SK-N-SH (cell line): ENCODE data around the gene MRPS24. TPM values are rescaled to one million over a fixed set of nuclear protein-coding genes. Genes with fewer than 3 reads are reported as not detected.
A peak's percentile ranks its signal among the peaks of the same experiment; 100 is the strongest.

Experiments used
- CTCF ChIA-PET: fragments of 300-600, 350-600 bp; formaldehyde crosslinking; extraction: SDS; loops from one replicate; lab custom pipeline; 2021; lab: Yijun Ruan, JAX
- POLR2A ChIA-PET: fragments of 350-600 bp; sonication (Branson Sonifier 250); formaldehyde crosslinking; extraction: SDS; loops from one replicate; lab custom pipeline; 2020; ENCODE audit warnings: antibody characterized with exemption, inconsistent platforms; lab: Yijun Ruan, JAX
- DNase-seq: peaks from one replicate; pipeline ENCODE4 v3.0.0; 2012
- H2AFZ ChIP-seq: fragments of 200-600 bp; sonication (generic); 2 replicates; pipeline ENCODE4 v1.8.1; 2016; ENCODE audit warnings: antibody characterized with exemption, mild to moderate bottlenecking, low read depth
- H3F3A ChIP-seq: fragments of 200-600 bp; sonication (generic); replicated peaks from 2 replicates; pipeline ENCODE3; 2016; ENCODE audit warnings: antibody characterized with exemption, mild to moderate bottlenecking; ENCODE audit not compliant: insufficient read depth
- H3K27ac ChIP-seq, 2 experiments: fragments of 200-500 bp in 1 of 2; fragments of 200-600 bp in 1 of 2; sonication (Bioruptor generic) in 1 of 2; sonication (generic), shearing (Covaris generic) in 1 of 2; 2 replicates each; pipeline versions ENCODE4 v1.5.1 to v1.6.1; 2014 to 2016; ENCODE audit warnings: low read depth in 2 of 2, inconsistent platforms in 1 of 2, low read length in 1 of 2, mild to moderate bottlenecking in 1 of 2, mixed read lengths in 1 of 2
- H3K27me3 ChIP-seq: fragments of 200-600 bp; sonication (generic), shearing (Covaris generic); 2 replicates; pipeline ENCODE4 v1.6.1; 2016; ENCODE audit warnings: mixed run types; ENCODE audit not compliant: insufficient read depth
- H3K36me3 ChIP-seq, 2 experiments: fragments of 200-500 bp in 1 of 2; fragments of 200-600 bp in 1 of 2; sonication (Bioruptor generic) in 1 of 2; sonication (generic) in 1 of 2; replicated peaks in 1 of 2; 2 replicates each; pipeline versions ENCODE3 to v1.5.1; 2014 to 2016; ENCODE audit warnings: low read length in 1 of 2, mild to moderate bottlenecking in 1 of 2; ENCODE audit not compliant: insufficient read depth in 2 of 2, control insufficient read depth in 1 of 2
- H3K4me1 ChIP-seq, 2 experiments: fragments of 200-500 bp in 1 of 2; fragments of 200-600 bp in 1 of 2; sonication (Bioruptor generic) in 1 of 2; sonication (generic), shearing (Covaris generic) in 1 of 2; 2 replicates each; pipeline versions ENCODE4 v1.5.1 to v1.6.1; 2014 to 2016; ENCODE audit warnings: low read depth in 1 of 2, low read length in 1 of 2, mixed run types in 1 of 2; ENCODE audit not compliant: insufficient read depth in 2 of 2, control insufficient read depth in 1 of 2
- H3K4me2 ChIP-seq: fragments of 200-600 bp; sonication (generic), shearing (Covaris generic); 2 replicates; pipeline ENCODE4 v1.6.1; 2017; ENCODE audit warnings: mixed run types
- H3K4me3 ChIP-seq, 2 experiments: fragments of 200-500 bp in 1 of 2; fragments of 200-600 bp in 1 of 2; sonication (Bioruptor generic) in 1 of 2; sonication (generic), shearing (Covaris generic) in 1 of 2; 2 replicates each; pipeline versions ENCODE4 v1.5.1 to v1.8.1; 2014 to 2016; ENCODE audit warnings: low read depth in 2 of 2, inconsistent platforms in 1 of 2, low read length in 1 of 2, mild to moderate bottlenecking in 1 of 2, mixed read lengths in 1 of 2, moderate library complexity in 1 of 2
- H3K79me2 ChIP-seq: fragments of 200-600 bp; sonication (generic); 2 replicates; pipeline ENCODE4 v1.8.1; 2017; ENCODE audit warnings: mild to moderate bottlenecking; ENCODE audit not compliant: insufficient read depth
- H3K9ac ChIP-seq: fragments of 200-600 bp; sonication (generic); 2 replicates; pipeline ENCODE4 v1.6.1; 2017; ENCODE audit warnings: mixed run types
- H3K9me2 ChIP-seq: fragments of 200-600 bp; sonication (generic); 2 replicates; pipeline ENCODE4 v1.6.1; 2017; ENCODE audit warnings: mixed run types
- H3K9me3 ChIP-seq: fragments of 200-600 bp; sonication (generic); 2 replicates; pipeline ENCODE4 v1.6.1; 2017; ENCODE audit warnings: mixed run types, mild to moderate bottlenecking, moderate library complexity
- H4K20me1 ChIP-seq: fragments of 200-600 bp; sonication (generic); 2 replicates; pipeline ENCODE4 v1.6.1; 2017; ENCODE audit warnings: mild to moderate bottlenecking, mixed run types; ENCODE audit not compliant: insufficient read depth
- CHD2 ChIP-seq: fragments of 150-350 bp; IDR thresholded peaks from 2 replicates; pipeline ENCODE4 v1.6.1; 2018; ENCODE audit warnings: low read length; ENCODE audit not compliant: partially characterized antibody
- CTCF ChIP-seq: fragments of 200-600 bp; sonication (generic); IDR thresholded peaks from 2 replicates; pipeline ENCODE4 v1.6.1; 2017; ENCODE audit warnings: antibody characterized with exemption, mild to moderate bottlenecking, moderate library complexity
- ELF1 ChIP-seq: IDR thresholded peaks from 2 replicates; pipeline ENCODE4 v1.4.0; 2012
- EP300 ChIP-seq, 2 experiments: IDR thresholded peaks; 2 replicates each; pipeline versions ENCODE4 v1.4.0 to v1.6.1; 2012; ENCODE audit warnings: borderline replicate concordance in 1 of 2, low read depth in 1 of 2, low read length in 1 of 2
- FOXJ3 ChIP-seq: sonication (generic); formaldehyde crosslinking; IDR thresholded peaks from 2 replicates; pipeline ENCODE4 v1.5.1; 2020; ENCODE audit warnings: mild to moderate bottlenecking, missing genetic modification reagents
- IRF3 ChIP-seq: fragments of 150-350 bp; IDR thresholded peaks from 2 replicates; pipeline ENCODE4 v1.6.1; 2016; ENCODE audit warnings: mild to moderate bottlenecking, low read depth, low read length
- JUND ChIP-seq: IDR thresholded peaks from 2 replicates; pipeline ENCODE4 v1.4.0; 2012
- MAX ChIP-seq: IDR thresholded peaks from 2 replicates; pipeline ENCODE4 v1.4.0; 2012; ENCODE audit warnings: low read depth
- MXI1 ChIP-seq: IDR thresholded peaks from 2 replicates; pipeline ENCODE4 v1.6.1; 2012; ENCODE audit warnings: mild to moderate bottlenecking, low read depth, low read length, improper control_type of control experiment
- NFIC ChIP-seq: IDR thresholded peaks from 2 replicates; pipeline ENCODE4 v1.4.0; 2012; ENCODE audit warnings: borderline replicate concordance
- NRF1 ChIP-seq: IDR thresholded peaks from 2 replicates; pipeline ENCODE4 v1.6.1; 2012; ENCODE audit warnings: low read depth, mild to moderate bottlenecking, low read length
- POLR2AphosphoS5 ChIP-seq: IDR thresholded peaks from 2 replicates; pipeline ENCODE4 v1.6.1; 2012; ENCODE audit warnings: low read depth, low read length
- RAD21 ChIP-seq: IDR thresholded peaks from 2 replicates; pipeline ENCODE4 v1.6.1; 2012; ENCODE audit warnings: mild to moderate bottlenecking, low read length
- SIN3A ChIP-seq: IDR thresholded peaks from 2 replicates; pipeline ENCODE4 v1.6.1; 2012; ENCODE audit warnings: low read depth, mild to moderate bottlenecking, low read length, moderate library complexity, borderline replicate concordance
- SMC3 ChIP-seq: IDR thresholded peaks from 2 replicates; pipeline ENCODE4 v1.6.1; 2012; ENCODE audit warnings: low read depth, low read length, improper control_type of control experiment
- TAF1 ChIP-seq: IDR thresholded peaks from 2 replicates; pipeline ENCODE4 v1.6.1; 2012; ENCODE audit warnings: low read depth, mild to moderate bottlenecking, low read length, moderate library complexity, borderline replicate concordance
- TCF12 ChIP-seq: IDR thresholded peaks from 2 replicates; pipeline ENCODE4 v1.4.0; 2012
- TEAD4 ChIP-seq: IDR thresholded peaks from 2 replicates; pipeline ENCODE4 v1.4.0; 2012; ENCODE audit warnings: mild to moderate bottlenecking, borderline replicate concordance; ENCODE audit not compliant: insufficient read depth
- YY1 ChIP-seq: IDR thresholded peaks from 2 replicates; pipeline ENCODE4 v1.4.0; 2012; ENCODE audit warnings: low read depth, mild to moderate bottlenecking
- ZBTB33 ChIP-seq: IDR thresholded peaks from 2 replicates; pipeline ENCODE4 v1.4.0; 2012; ENCODE audit warnings: low read depth, borderline replicate concordance
- WGBS: methylation state at CpG from one replicate; pipeline ENCODE4 v1.1.6; 2017; ENCODE audit warnings: low lambda C conversion rate; 5-methylcytosine and 5-hydroxymethylcytosine counted together
- polyA plus RNA-seq, 3 experiments: library from polyadenylated mRNA; depleted of rRNA; stranded (reverse); fragments of >200 nt; gene quantifications; 2 replicates each; pipeline ENCODE4 v1.2.3, GENCODE V29; 2012
- TF ChIP-seq, protein P1 (sequence below): IDR thresholded peaks from 2 replicates; pipeline ENCODE4 v1.6.1; 2012; ENCODE audit warnings: mild to moderate bottlenecking, low read depth, low read length, moderate library complexity

Gene MRPS24
- polyA plus RNA-seq (2012; rRNA removed) = 234 and 235 TPM in 2 replicates
- polyA plus RNA-seq (2012; cell fraction: cytosol; rRNA removed) = 136 and 200 TPM in 2 replicates
- polyA plus RNA-seq (2012; cell fraction: nucleus; rRNA removed) = 79.2 and 151 TPM in 2 replicates

DNA sequence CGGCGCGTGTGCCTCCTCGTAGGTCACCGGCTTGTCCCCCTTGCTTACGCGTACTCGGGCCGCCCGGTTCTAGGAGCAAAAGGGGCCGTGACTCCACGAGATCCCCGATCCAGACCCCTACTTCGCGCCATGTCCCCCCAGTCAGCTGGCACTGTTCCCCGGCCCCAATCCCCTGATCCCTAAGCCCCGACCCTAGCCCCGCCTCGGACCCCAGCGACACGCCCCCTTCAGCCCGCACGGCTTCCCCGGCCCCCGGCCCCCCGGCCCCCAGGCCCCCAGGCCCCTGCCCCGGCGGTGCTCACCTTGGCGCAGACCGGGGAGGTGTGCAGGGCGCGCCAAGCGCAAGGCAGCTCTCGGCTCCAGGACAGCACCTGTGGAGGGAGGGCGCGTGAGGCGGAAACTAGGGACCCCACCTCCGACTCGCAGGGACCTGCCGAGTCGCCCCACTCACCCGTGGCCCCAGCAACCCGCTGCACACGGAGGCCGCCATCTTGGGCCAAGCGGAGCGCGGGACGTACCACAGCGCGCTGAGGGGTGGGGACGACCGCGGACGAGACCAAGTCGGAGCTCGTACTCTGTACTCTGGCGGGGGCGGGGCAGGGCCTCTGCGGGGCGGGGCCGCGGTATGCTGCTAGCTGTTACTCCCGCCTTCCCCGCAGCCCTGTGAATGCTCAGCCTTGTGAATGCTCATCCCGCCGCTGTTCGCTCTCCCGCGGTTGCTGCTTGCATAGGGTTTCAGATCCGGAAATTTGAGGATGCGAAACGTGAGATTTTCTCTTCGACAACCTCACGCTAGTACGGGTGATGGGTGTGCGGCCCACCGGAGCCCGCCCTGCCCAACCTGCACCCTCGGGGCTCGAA lies at the start of gene MRPS24:
Gene MRPS24 (minus strand): TSS at position 512 of the 861 bp plus-strand sequence. CDS start 22 bp downstream, at position 490.
- Histone ChIP-seq H3K4me3 (peak within 1 kb of the TSS; percentile 86 to 91), H3K27ac (peak within 1 kb of the TSS; percentile 91 to 93), H3K9ac (peak within 1 kb of the TSS; percentile 80), H3K36me3 (peaks cover 19 to 24% of the 10 kb centered on the region in 2 experiments), H3K9me2 (no peaks in the 10 kb centered on the region), H2AFZ (peak within 1 kb of the TSS; percentile 97), H3K4me1 (peaks cover 14 to 26% of the 10 kb centered on the region in 2 experiments), H3K79me2 (peaks cover 13% of the 10 kb centered on the region), H4K20me1 (no peaks in the 10 kb centered on the region), H3K27me3 (no peaks in the 10 kb centered on the region), H3F3A (peaks cover 9% of the 10 kb centered on the region), H3K4me2 (peak within 1 kb of the TSS; percentile 89), H3K9me3 (no peaks in the 10 kb centered on the region)
- 2% methylated on average over 46 of the region's 81 CpGs for WGBS
- peak; percentile 100 for DNase-seq
- ChIA-PET CTCF (interaction anchor here (0.7 to 3.3 kb wide), 6 partner anchors 10 to 85 kb away, joined by 3 to 17 read pairs (median 4); no protein-coding TSS in a partner anchor), POLR2A (interaction anchor here (0.5 to 0.9 kb wide), 9 partner anchors 10 to 175 kb away, joined by 3 to 5 read pairs (median 4); partner anchors contain the start of gene DBNL)
- TF ChIP-seq CTCF (no peak), TCF12 (0 out of 2 replicates have a peak, but pooled peaks have one; percentile 1), SIN3A (peak; percentile 82; the same call in 1 of the 2 replicates), ZBTB33 (no peak), ELF1 (0 out of 2 replicates have a peak, but pooled peaks have one; percentile 39), YY1 (peak; percentile 98), MXI1 (peak; percentile 68), NRF1 (no peak), POLR2AphosphoS5 (peak; percentile 98), CHD2 (peak; percentile 88), RAD21 (0 out of 2 replicates have a peak, but pooled peaks have one; percentile 15), MAX (peak; percentile 77), TAF1 (peak; percentile 100), EP300 (IDR thresholded peaks at IDR 0.05; ENCODE audit: borderline replicate concordance in 1 of 2, low read depth in 1 of 2, low read length in 1 of 2) (peak in 1 of 2 experiments; percentile 61; a peak in 1 of 4 replicates), NFIC (no peak), IRF3 (peak; percentile 20; the same call in 1 of the 2 replicates), SMC3 (peak; percentile 3; the same call in 1 of the 2 replicates), JUND (no peak), TEAD4 (no peak), FOXJ3 (CRISPR knock-in tag) (0 out of 2 replicates have a peak, but pooled peaks have one; percentile 46)
- TF ChIP-seq, protein P1, sequence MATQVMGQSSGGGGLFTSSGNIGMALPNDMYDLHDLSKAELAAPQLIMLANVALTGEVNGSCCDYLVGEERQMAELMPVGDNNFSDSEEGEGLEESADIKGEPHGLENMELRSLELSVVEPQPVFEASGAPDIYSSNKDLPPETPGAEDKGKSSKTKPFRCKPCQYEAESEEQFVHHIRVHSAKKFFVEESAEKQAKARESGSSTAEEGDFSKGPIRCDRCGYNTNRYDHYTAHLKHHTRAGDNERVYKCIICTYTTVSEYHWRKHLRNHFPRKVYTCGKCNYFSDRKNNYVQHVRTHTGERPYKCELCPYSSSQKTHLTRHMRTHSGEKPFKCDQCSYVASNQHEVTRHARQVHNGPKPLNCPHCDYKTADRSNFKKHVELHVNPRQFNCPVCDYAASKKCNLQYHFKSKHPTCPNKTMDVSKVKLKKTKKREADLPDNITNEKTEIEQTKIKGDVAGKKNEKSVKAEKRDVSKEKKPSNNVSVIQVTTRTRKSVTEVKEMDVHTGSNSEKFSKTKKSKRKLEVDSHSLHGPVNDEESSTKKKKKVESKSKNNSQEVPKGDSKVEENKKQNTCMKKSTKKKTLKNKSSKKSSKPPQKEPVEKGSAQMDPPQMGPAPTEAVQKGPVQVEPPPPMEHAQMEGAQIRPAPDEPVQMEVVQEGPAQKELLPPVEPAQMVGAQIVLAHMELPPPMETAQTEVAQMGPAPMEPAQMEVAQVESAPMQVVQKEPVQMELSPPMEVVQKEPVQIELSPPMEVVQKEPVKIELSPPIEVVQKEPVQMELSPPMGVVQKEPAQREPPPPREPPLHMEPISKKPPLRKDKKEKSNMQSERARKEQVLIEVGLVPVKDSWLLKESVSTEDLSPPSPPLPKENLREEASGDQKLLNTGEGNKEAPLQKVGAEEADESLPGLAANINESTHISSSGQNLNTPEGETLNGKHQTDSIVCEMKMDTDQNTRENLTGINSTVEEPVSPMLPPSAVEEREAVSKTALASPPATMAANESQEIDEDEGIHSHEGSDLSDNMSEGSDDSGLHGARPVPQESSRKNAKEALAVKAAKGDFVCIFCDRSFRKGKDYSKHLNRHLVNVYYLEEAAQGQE = peak; percentile 53; the same call in 1 of the 2 replicates
